Thyroid gland (tissue), 4 donors: ENCODE data around the gene PRCD. TPM values are rescaled to one million over a fixed set of nuclear protein-coding genes. Genes with fewer than 3 reads are reported as not detected.

Source experiments
- DNase-seq, 2 donors: peaks; one replicate each; pipeline ENCODE4 v3.0.0-alpha.2; 2019
- H3K27ac ChIP-seq, 3 donors: fragments of 200-600 bp; sonication (generic); 1 replicate in 2 of 3; 2 replicates in 1 of 3; pipeline ENCODE4 v1.5.1; 2016 to 2019; ENCODE audit warnings: mild to moderate bottlenecking in 1 of 3, moderate library complexity in 1 of 3
- H3K27me3 ChIP-seq: fragments of 200-600 bp; sonication (generic); one replicate; pipeline ENCODE4 v1.5.1; 2019
- H3K36me3 ChIP-seq, 2 donors: fragments of 200-600 bp; sonication (generic); one replicate each; pipeline ENCODE4 v1.5.1; 2016 to 2019
- H3K4me1 ChIP-seq, 2 donors: fragments of 200-600 bp; sonication (generic); one replicate each; pipeline ENCODE4 v1.5.1; 2017 to 2019
- H3K4me3 ChIP-seq, 3 donors: fragments of 200-600 bp; sonication (generic); replicated peaks in 1 of 3; 1 replicate in 2 of 3; 2 replicates in 1 of 3; pipeline ENCODE4 v1.5.1; 2016; ENCODE audit warnings: mild to moderate bottlenecking in 1 of 3
- H3K9me3 ChIP-seq: fragments of 200-600 bp; sonication (generic); one replicate; pipeline ENCODE4 v1.5.1; 2017
- POLR2A ChIP-seq, 2 donors: fragments of 450-650 bp; IDR thresholded peaks; one replicate each; pipeline ENCODE4 v1.6.1; 2017; ENCODE audit warnings: antibody characterized with exemption in 2 of 2, mild to moderate bottlenecking in 2 of 2, moderate library complexity in 1 of 2
- WGBS, 2 donors: methylation state at CpG; one replicate each; pipeline ENCODE4 v1.1.5; 2017; 5-methylcytosine and 5-hydroxymethylcytosine counted together
- intact Hi-C: fragments of 100-400 bp; cut with DNase I; formaldehyde crosslinking; loops from one replicate; pipeline ENCODE4 v1.15.1; 2023
- total RNA-seq, 4 donors: library from RNA; depleted of rRNA; stranded (reverse); fragments of >200 nt; gene quantifications; one replicate each; pipeline ENCODE4 v1.2.3, GENCODE V29; 2016
- TF ChIP-seq, protein P1 (sequence below), 6 experiments: fragments of 200-600 bp in 3 of 6; fragments of 450-650 bp in 3 of 6; sonication (generic) in 3 of 6; IDR thresholded peaks; one replicate each; pipeline ENCODE4 v1.5.1; 2016 to 2019; ENCODE audit warnings: antibody characterized with exemption in 6 of 6, mild to moderate bottlenecking in 2 of 6, inconsistent platforms in 1 of 6, moderate library complexity in 1 of 6

PRCD gene
- total RNA-seq, 4 donors from 2014 or later: 1.5 to 8.3 (median 4.2) TPM

DNA sequence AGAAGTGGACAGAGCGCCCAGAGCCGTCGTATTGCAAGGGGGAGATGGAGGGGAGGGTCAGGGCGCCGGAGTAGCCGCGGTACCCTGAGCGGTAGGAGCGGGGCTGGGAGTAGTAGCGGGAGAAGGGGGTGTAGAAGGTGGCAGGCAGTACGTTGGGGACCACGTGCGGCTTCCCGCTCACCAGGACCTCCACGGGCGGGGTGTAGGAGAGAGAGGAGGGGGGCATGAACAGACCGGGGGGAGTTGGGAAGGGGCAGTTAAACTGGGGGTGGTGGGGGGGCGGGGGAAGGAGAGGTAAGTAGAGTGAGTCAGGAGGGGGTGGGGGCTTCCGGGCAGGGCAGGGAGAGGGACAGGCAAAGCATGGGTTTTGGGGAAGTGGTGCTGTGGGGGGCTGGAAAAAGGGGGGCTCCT lies 29.0 kb downstream of the PRCD start:
- H3K4me3 ChIP-seq: no peak overlapping the region
- no peak for DNase-seq
- peaks cover 0 to under 1% of the 10 kb centered on the region in 2 donors for H3K36me3 ChIP-seq
- no peaks in the 10 kb centered on the region for H3K27me3 ChIP-seq
- intact Hi-C loops: no loop called here
- WGBS, 2 donors: 71 to 73% methylated on average over 17 to 18 of the region's 19 CpGs
- peak overlapping the region; percentile 81 to 95 (median 92) for H3K27ac ChIP-seq
- peaks cover 60 to 66% of the 10 kb centered on the region in 2 donors for H3K4me1 ChIP-seq
- no peaks in the 10 kb centered on the region for H3K9me3 ChIP-seq
- TF ChIP-seq POLR2A (IDR thresholded peaks at IDR 0.05): no peak
- TF ChIP-seq, protein P1, sequence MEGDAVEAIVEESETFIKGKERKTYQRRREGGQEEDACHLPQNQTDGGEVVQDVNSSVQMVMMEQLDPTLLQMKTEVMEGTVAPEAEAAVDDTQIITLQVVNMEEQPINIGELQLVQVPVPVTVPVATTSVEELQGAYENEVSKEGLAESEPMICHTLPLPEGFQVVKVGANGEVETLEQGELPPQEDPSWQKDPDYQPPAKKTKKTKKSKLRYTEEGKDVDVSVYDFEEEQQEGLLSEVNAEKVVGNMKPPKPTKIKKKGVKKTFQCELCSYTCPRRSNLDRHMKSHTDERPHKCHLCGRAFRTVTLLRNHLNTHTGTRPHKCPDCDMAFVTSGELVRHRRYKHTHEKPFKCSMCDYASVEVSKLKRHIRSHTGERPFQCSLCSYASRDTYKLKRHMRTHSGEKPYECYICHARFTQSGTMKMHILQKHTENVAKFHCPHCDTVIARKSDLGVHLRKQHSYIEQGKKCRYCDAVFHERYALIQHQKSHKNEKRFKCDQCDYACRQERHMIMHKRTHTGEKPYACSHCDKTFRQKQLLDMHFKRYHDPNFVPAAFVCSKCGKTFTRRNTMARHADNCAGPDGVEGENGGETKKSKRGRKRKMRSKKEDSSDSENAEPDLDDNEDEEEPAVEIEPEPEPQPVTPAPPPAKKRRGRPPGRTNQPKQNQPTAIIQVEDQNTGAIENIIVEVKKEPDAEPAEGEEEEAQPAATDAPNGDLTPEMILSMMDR (IDR thresholded peaks at IDR 0.05): no peak

DNA sequence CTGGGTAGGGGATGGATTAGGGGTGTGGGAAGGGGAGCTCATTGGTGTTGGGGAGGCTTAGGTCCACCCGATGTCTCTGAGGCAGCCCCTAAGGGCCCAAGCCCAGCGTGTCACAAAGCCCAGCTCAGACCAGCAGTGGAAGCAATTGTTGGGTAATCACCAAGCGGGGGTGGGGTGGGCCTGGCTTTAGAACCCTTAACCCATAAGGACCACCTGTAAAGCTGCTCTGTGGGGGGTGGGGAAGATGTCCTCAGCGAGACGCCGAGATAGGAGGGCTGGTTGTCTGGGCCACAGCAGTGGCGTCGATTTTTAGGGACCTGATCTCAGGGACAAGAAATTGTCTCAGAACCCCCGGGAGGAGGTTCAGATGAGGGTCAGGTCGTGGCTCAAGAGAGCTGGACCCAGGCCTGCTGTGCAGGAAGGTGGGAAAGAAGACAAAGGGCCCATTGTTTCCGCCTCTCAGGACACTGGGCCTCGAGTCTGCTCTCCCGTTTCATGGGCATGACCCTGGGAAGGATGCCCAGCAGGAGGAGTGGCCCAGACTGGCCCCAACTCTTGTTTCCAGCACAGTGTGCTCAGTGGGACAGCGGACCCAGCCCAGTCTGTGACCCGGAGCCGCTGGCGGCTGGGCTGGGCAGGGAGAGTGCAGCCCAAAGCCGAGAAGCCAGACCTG lies 29.9 kb downstream of the PRCD start:
- H3K27me3 ChIP-seq: no peaks in the 10 kb centered on the region
- peak in 1 of 2 donors; percentile 86 for TF ChIP-seq POLR2A (IDR thresholded peaks at IDR 0.05)
- TF ChIP-seq, protein P1 (IDR thresholded peaks at IDR 0.05): peak in 1 of 6 experiments; percentile 7
- no peaks in the 10 kb centered on the region for H3K36me3 ChIP-seq
- DNase-seq: peak; percentile 97
- H3K4me3 ChIP-seq: no peak overlapping the region
- no peaks in the 10 kb centered on the region for H3K9me3 ChIP-seq
- intact Hi-C loops: no loop called here
- 33 to 35% methylated on average over 12 to 18 of the region's 18 CpGs for WGBS, 2 donors
- H3K27ac ChIP-seq: peak overlapping the region; percentile 83 to 93 (median 92)
- H3K4me1 ChIP-seq: peaks cover 60 to 66% of the 10 kb centered on the region in 2 donors

DNA sequence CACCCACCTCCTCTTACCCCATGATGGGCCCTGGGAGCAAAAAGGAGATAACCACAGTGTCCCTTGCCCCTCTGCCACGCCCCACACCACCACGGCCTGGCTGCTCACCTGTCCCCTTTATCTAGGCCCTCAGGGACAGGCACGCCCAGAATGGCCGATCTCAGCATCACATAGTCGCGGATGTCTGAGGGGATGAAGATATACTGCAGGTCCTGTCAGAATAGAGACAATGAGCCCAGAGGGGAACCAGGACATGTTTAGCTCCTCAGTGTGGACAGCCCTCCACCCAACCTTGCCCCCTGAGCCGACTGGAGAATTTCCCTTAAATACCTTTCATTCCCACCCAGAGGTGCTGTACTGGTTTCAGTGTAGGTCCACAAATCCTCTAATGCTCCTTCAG lies 30.6 kb downstream of the PRCD start:
- intact Hi-C loops: no loop called here
- TF ChIP-seq, protein P1 (IDR thresholded peaks at IDR 0.05): no peak
- no peak for TF ChIP-seq POLR2A (IDR thresholded peaks at IDR 0.05)
- Histone ChIP-seq H3K36me3 (no peaks in the 10 kb centered on the region), H3K27ac (peak overlapping the region; percentile 83 to 93 (median 92)), H3K4me1 (peaks cover 58 to 61% of the 10 kb centered on the region in 2 donors), H3K4me3 (no peak overlapping the region), H3K27me3 (no peaks in the 10 kb centered on the region), H3K9me3 (no peaks in the 10 kb centered on the region)
- no peak for DNase-seq
- 91 to 93% methylated on average over 7 of the region's 7 CpGs for WGBS, 2 donors

DNA sequence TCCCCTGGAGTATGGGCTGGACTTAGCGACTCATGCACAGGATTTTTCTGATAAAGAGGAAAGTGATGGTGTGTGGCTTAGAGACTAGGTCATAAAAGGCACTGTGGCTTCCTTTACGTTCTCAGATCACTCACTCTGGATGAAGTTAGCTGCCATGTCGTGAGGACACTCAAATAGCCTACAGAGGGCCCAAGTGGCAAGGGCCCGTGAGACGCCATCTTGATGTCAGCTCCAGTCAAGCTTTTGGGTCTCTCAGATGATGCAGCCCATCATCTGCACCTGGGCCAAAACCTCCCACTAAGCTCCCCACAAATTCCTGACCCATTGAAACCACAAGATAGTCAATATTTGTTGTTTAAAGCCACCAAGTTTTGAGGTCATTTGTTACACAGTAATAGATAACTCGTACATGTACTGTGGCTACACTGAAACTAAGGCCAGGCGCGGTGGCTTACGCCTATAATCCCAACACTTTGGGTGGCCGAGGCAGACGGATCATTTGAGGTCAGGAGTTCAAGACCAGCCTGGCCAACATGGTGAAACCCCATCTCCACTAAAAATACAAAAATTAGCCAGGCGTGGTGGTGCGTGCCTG lies 31.1 kb downstream of the PRCD start:
- intact Hi-C loops: no loop called here
- no peaks in the 10 kb centered on the region for H3K9me3 ChIP-seq
- peak overlapping the region; percentile 83 to 93 (median 92) for H3K27ac ChIP-seq
- no peak for TF ChIP-seq POLR2A (IDR thresholded peaks at IDR 0.05)
- TF ChIP-seq, protein P1 (IDR thresholded peaks at IDR 0.05): no peak
- WGBS, 2 donors: 86 to 91% methylated on average over 12 to 13 of the region's 13 CpGs
- no peak for DNase-seq
- peaks cover 53 to 60% of the 10 kb centered on the region in 2 donors for H3K4me1 ChIP-seq
- H3K27me3 ChIP-seq: no peaks in the 10 kb centered on the region
- no peaks in the 10 kb centered on the region for H3K36me3 ChIP-seq
- no peak overlapping the region for H3K4me3 ChIP-seq
